H1 (cell line): Measurements from ENCODE around the gene DSCAM. TPM values are rescaled to one million over a fixed set of nuclear protein-coding genes. Genes with fewer than 3 reads are reported as not detected.

ENCODE experiments used
- CTCF ChIA-PET: fragments of 300-600 bp; sonication (Branson Sonifier 250); formaldehyde crosslinking; loops from one replicate; lab custom pipeline; 2021; ENCODE audit not compliant: partially characterized antibody; lab: Charles Lee
- POLR2A ChIA-PET: fragments of 300-600 bp; sonication (Branson Sonifier 250); formaldehyde crosslinking; loops from one replicate; lab custom pipeline; 2021; ENCODE audit warnings: inconsistent platforms; ENCODE audit not compliant: partially characterized antibody; lab: Charles Lee
- DNase-seq, 2 experiments: peaks; one replicate each; pipeline versions ENCODE4 v3.0.0 to v3.0.0-alpha.2; 2010 to 2022; ENCODE audit warnings: low spot score in 2 of 2, low read depth in 1 of 2, mixed read lengths in 1 of 2
- FAIRE-seq: peaks from 2 replicates; lab custom pipeline; 2011; peaks lifted over from hg19 to GRCh38; lab: Jason Lieb, UNC
- H2AFZ ChIP-seq: 2 replicates; pipeline ENCODE4 v1.8.1; 2012; ENCODE audit warnings: low read length, inconsistent platforms
- H2AK5ac ChIP-seq: 2 replicates; pipeline ENCODE4 v1.6.1; 2013; ENCODE audit warnings: low read depth, low read length
- H2BK120ac ChIP-seq: replicated peaks from 2 replicates; pipeline ENCODE3; 2013; ENCODE audit warnings: low read depth, low read length, inconsistent platforms
- H2BK12ac ChIP-seq: 2 replicates; pipeline ENCODE4 v1.6.1; 2013; ENCODE audit warnings: low read depth, low read length
- H2BK15ac ChIP-seq: 2 replicates; pipeline ENCODE4 v1.6.1; 2013; ENCODE audit warnings: low read length
- H2BK20ac ChIP-seq: 2 replicates; pipeline ENCODE4 v1.6.1; 2013; ENCODE audit warnings: low read length
- H2BK5ac ChIP-seq: 2 replicates; pipeline ENCODE4 v1.6.1; 2013; ENCODE audit warnings: low read depth, low read length
- H3K14ac ChIP-seq: 2 replicates; pipeline ENCODE4 v1.6.1; 2013; ENCODE audit warnings: inconsistent platforms; ENCODE audit not compliant: insufficient read length
- H3K18ac ChIP-seq: 2 replicates; pipeline ENCODE4 v1.6.1; 2013; ENCODE audit warnings: low read length; ENCODE audit errors: extremely low read depth
- H3K23ac ChIP-seq: 2 replicates; pipeline ENCODE4 v1.6.1; 2013; ENCODE audit warnings: inconsistent platforms; ENCODE audit not compliant: insufficient read length
- H3K23me2 ChIP-seq: 2 replicates; pipeline ENCODE4 v1.6.1; 2013; ENCODE audit warnings: low read depth, low read length
- H3K27ac ChIP-seq: 2 replicates; pipeline ENCODE4 v1.6.1; 2011; ENCODE audit warnings: low read depth, low read length, inconsistent platforms
- H3K27me3 ChIP-seq, 4 experiments: replicated peaks in 1 of 4; 1 replicate in 1 of 4; 2 replicates in 3 of 4; pipeline versions ENCODE4 v1.6.1 to v1.8.1; 2011 to 2013; ENCODE audit warnings: low read length in 3 of 4, mild to moderate bottlenecking in 3 of 4, inconsistent platforms in 2 of 4, mixed read lengths in 2 of 4, moderate library complexity in 1 of 4; ENCODE audit not compliant: control insufficient read depth in 3 of 4, insufficient read depth in 3 of 4; ENCODE audit errors: extremely low read depth in 1 of 4
- H3K36me3 ChIP-seq, 4 experiments: 2 replicates each; pipeline versions ENCODE4 v1.6.1 to v1.8.1; 2011 to 2013; ENCODE audit warnings: mild to moderate bottlenecking in 4 of 4, low read length in 3 of 4, moderate library complexity in 2 of 4, control low read depth in 1 of 4, inconsistent platforms in 1 of 4; ENCODE audit not compliant: insufficient read depth in 4 of 4, control insufficient read depth in 2 of 4
- H3K4ac ChIP-seq: replicated peaks from 2 replicates; pipeline ENCODE3; 2013; ENCODE audit warnings: low read length, low read depth, mixed read lengths, inconsistent platforms; ENCODE audit not compliant: insufficient read length
- H3K4me1 ChIP-seq, 4 experiments: replicated peaks in 1 of 4; 1 replicate in 1 of 4; 2 replicates in 3 of 4; pipeline versions ENCODE4 v1.6.1 to v1.8.1; 2011 to 2013; ENCODE audit warnings: low read length in 3 of 4, inconsistent platforms in 2 of 4, mixed read lengths in 1 of 4; ENCODE audit not compliant: insufficient read depth in 4 of 4, control insufficient read depth in 3 of 4
- H3K4me2 ChIP-seq, 2 experiments: 2 replicates each; pipeline versions ENCODE4 v1.6.1 to v1.8.1; 2011 to 2013; ENCODE audit warnings: low read depth in 2 of 2, low read length in 2 of 2, control low read depth in 1 of 2, inconsistent platforms in 1 of 2, mild to moderate bottlenecking in 1 of 2; ENCODE audit not compliant: insufficient read depth in 1 of 2
- H3K4me3 ChIP-seq, 4 experiments: fragments of 200-600, 300-600 bp in 1 of 4; sonication (generic), shearing (Covaris generic), sonication (Bioruptor Twin) in 1 of 4; 2 replicates each; pipeline versions ENCODE4 v1.5.1 to v1.8.1; 2011 to 2016; ENCODE audit warnings: low read length in 4 of 4, low read depth in 3 of 4, control low read depth in 2 of 4, inconsistent platforms in 2 of 4, mild to moderate bottlenecking in 2 of 4, mixed read lengths in 1 of 4, moderate library complexity in 1 of 4; ENCODE audit not compliant: insufficient read depth in 2 of 4; ENCODE audit errors: extremely low read depth in 1 of 4
- H3K56ac ChIP-seq: replicated peaks from 2 replicates; pipeline ENCODE3; 2013; ENCODE audit warnings: low read depth, mild to moderate bottlenecking, mixed read lengths, low read length, inconsistent platforms; ENCODE audit not compliant: insufficient read length
- H3K79me1 ChIP-seq: 2 replicates; pipeline ENCODE4 v1.6.1; 2013; ENCODE audit warnings: low read depth, low read length, control low read depth
- H3K79me2 ChIP-seq, 2 experiments: 2 replicates each; pipeline versions ENCODE4 v1.6.1 to v1.8.1; 2012 to 2013; ENCODE audit warnings: low read length in 2 of 2, mild to moderate bottlenecking in 2 of 2, inconsistent platforms in 1 of 2; ENCODE audit not compliant: insufficient read depth in 2 of 2, control insufficient read depth in 1 of 2
- H3K9ac ChIP-seq, 4 experiments: replicated peaks in 1 of 4; 1 replicate in 1 of 4; 2 replicates in 3 of 4; pipeline versions ENCODE4 v1.6.1 to v1.8.1; 2011 to 2013; ENCODE audit warnings: low read depth in 3 of 4, low read length in 3 of 4, control low read depth in 2 of 4, mild to moderate bottlenecking in 2 of 4, moderate library complexity in 2 of 4, inconsistent platforms in 1 of 4; ENCODE audit errors: extremely low read depth in 1 of 4
- H3K9me3 ChIP-seq, 2 experiments: 2 replicates each; pipeline versions ENCODE4 v1.6.1 to v1.8.1; 2012 to 2013; ENCODE audit warnings: mild to moderate bottlenecking in 2 of 2, moderate library complexity in 2 of 2, control low read depth in 1 of 2, inconsistent platforms in 1 of 2, low read depth in 1 of 2, low read length in 1 of 2, mixed read lengths in 1 of 2; ENCODE audit not compliant: insufficient read depth in 2 of 2
- H4K20me1 ChIP-seq, 2 experiments: replicated peaks in 1 of 2; 2 replicates each; pipeline versions ENCODE3 to v1.8.1; 2011 to 2013; ENCODE audit warnings: inconsistent platforms in 2 of 2, low read length in 2 of 2, mild to moderate bottlenecking in 1 of 2; ENCODE audit not compliant: insufficient read depth in 2 of 2, control insufficient read depth in 1 of 2
- H4K5ac ChIP-seq: 2 replicates; pipeline ENCODE4 v1.6.1; 2013; ENCODE audit warnings: low read length, low read depth, mixed read lengths, inconsistent platforms; ENCODE audit not compliant: insufficient read length
- H4K8ac ChIP-seq: 2 replicates; pipeline ENCODE4 v1.8.0; 2013; ENCODE audit warnings: mild to moderate bottlenecking, moderate library complexity, low read length, inconsistent platforms; ENCODE audit not compliant: insufficient read depth; ENCODE audit errors: extremely low read depth
- H4K91ac ChIP-seq: replicated peaks from 2 replicates; pipeline ENCODE3; 2013; ENCODE audit warnings: low read length, mixed read lengths, inconsistent platforms; ENCODE audit not compliant: insufficient read length
- CHD1 ChIP-seq: IDR thresholded peaks from 2 replicates; pipeline ENCODE4 v1.6.1; 2012; ENCODE audit warnings: low read depth, low read length, improper control_type of control experiment
- EGR1 ChIP-seq: IDR thresholded peaks from 2 replicates; pipeline ENCODE4 v1.6.1; 2011; ENCODE audit warnings: low read depth, low read length, borderline replicate concordance
- KDM5A ChIP-seq: fragments of 200-600 bp; IDR thresholded peaks from 2 replicates; pipeline ENCODE4 v1.7.1; 2012; ENCODE audit warnings: mild to moderate bottlenecking, low read length, inconsistent platforms, mixed read lengths
- POLR2A ChIP-seq, 2 experiments: IDR thresholded peaks; 1 replicate in 1 of 2; 2 replicates in 1 of 2; pipeline ENCODE4 v1.6.1; 2011; ENCODE audit warnings: low read depth in 2 of 2, low read length in 2 of 2, mild to moderate bottlenecking in 2 of 2; ENCODE audit errors: control extremely low read depth in 1 of 2
- POU5F1 ChIP-seq: IDR thresholded peaks from 2 replicates; pipeline ENCODE4 v1.6.1; 2011; ENCODE audit warnings: low read depth, mild to moderate bottlenecking, low read length, moderate library complexity
- RXRA ChIP-seq: IDR thresholded peaks from 2 replicates; pipeline ENCODE4 v1.6.1; 2011; ENCODE audit warnings: low read depth, mild to moderate bottlenecking, low read length, moderate library complexity; ENCODE audit not compliant: insufficient read depth
- SAP30 ChIP-seq: fragments of 300-600 bp; sonication (generic); IDR thresholded peaks from 2 replicates; pipeline ENCODE4 v1.7.1; 2012; ENCODE audit warnings: low read length, moderate library complexity, mild to moderate bottlenecking, inconsistent platforms; ENCODE audit not compliant: insufficient read depth, insufficient replicate concordance
- SP2 ChIP-seq: IDR thresholded peaks from 2 replicates; pipeline ENCODE4 v1.6.1; 2012; ENCODE audit warnings: mild to moderate bottlenecking, low read length, inconsistent platforms
- SRF ChIP-seq: IDR thresholded peaks from 2 replicates; pipeline ENCODE4 v1.6.1; 2011; ENCODE audit warnings: mild to moderate bottlenecking, low read depth, low read length, moderate library complexity
- TAF7 ChIP-seq: optimal IDR thresholded peaks from 2 replicates; pipeline ENCODE3; 2011; ENCODE audit warnings: low read depth, mild to moderate bottlenecking, inconsistent platforms, low read length, moderate library complexity, borderline replicate concordance
- WGBS, 2 experiments: shearing (Covaris generic) in 1 of 2; methylation state at CpG; one replicate each; pipeline versions ENCODE4 v1.1.6 to v1.1.7; 2013 to 2015; ENCODE audit warnings: low lambda C conversion rate in 2 of 2, mixed read lengths in 2 of 2, inconsistent platforms in 1 of 2, low coverage in 1 of 2, missing lambda C conversion rate in 1 of 2; ENCODE audit not compliant: insufficient replicate concordance in 2 of 2, insufficient coverage in 1 of 2, insufficient read length in 1 of 2; ENCODE audit errors: extremely low coverage in 1 of 2, missing lambda C conversion rate in 1 of 2; 5-methylcytosine and 5-hydroxymethylcytosine counted together
- polyA plus RNA-seq, 7 experiments: library from polyadenylated mRNA; depleted of rRNA in 3 of 7; stranded (reverse) in 5 of 7; unstranded in 2 of 7; fragments of >200 nt in 5 of 7; fragments of 200-250 nt in 2 of 7; gene quantifications; 1 replicate in 5 of 7; 2 replicates in 1 of 7; 4 replicates in 1 of 7; pipeline versions ENCODE4 v1.2.1 to v1.2.3, GENCODE V29; 2011 to 2013; ENCODE audit warnings: missing spikeins in 2 of 7, mixed read lengths in 2 of 7
- total RNA-seq: library from RNA; stranded (reverse); fragmentation: NEBNext Ultra II Directional; extraction: Animal tissue kit (Norgen Biotek cat#: 25700); gene quantifications from 2 replicates; pipeline ENCODE4 v1.2.1, GENCODE V29; 2021
- TF ChIP-seq, protein P1 (sequence below): IDR thresholded peaks from 2 replicates; pipeline ENCODE4 v1.6.1; 2011; ENCODE audit warnings: low read length, improper control_type of control experiment
- TF ChIP-seq, protein P2 (sequence below): IDR thresholded peaks from 2 replicates; pipeline ENCODE4 v1.6.1; 2012; ENCODE audit warnings: inconsistent platforms

DSCAM gene
- total and polyA plus RNA-seq, 2 of the 8 experiments (the other 6 are each of a cell fraction or from before 2014, with no cell fraction given) = 0.02 to 0.15 TPM

DNA sequence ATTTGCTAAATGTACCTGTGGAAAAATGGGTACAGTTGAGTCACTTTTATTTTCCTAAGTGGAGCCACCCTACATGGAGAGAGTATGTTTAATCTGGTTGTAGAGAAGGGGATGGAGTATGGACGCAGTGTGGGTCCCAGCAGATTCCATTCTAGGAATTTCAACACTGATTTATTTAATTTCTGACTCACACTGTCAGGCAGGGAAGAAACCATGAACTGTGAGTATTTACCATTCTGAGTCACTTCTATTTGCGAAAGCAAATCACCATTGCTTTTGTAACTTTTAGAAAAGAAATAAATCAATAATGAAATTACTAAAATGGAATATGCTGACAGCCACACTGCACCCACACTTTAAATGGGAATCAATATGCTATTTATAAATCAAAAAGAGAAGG is 339.0 kb downstream of the DSCAM start:
- Histone ChIP-seq H2AFZ (no peak overlapping the region), H3K79me1 (no peaks in the 10 kb centered on the region), H3K4me3 (no peak overlapping the region), H3K4me2 (no peak overlapping the region), H3K18ac (no peak overlapping the region), H3K9ac (no peak overlapping the region), H2BK15ac (no peak overlapping the region), H3K27me3 (no peaks in the 10 kb centered on the region), H3K56ac (no peak overlapping the region), H3K36me3 (no peaks in the 10 kb centered on the region), H2BK120ac (no peak overlapping the region), H3K9me3 (0 out of 4 replicates have a peak, but pooled peaks cover 0 to 2% of the 10 kb centered on the region in 2 experiments), H4K20me1 (no peaks in the 10 kb centered on the region), H3K27ac (no peak overlapping the region), H4K8ac (no peak overlapping the region), H3K23ac (no peak overlapping the region), H3K79me2 (no peaks in the 10 kb centered on the region), H4K5ac (no peak overlapping the region), H3K4me1 (no peaks in the 10 kb centered on the region), H3K23me2 (no peaks in the 10 kb centered on the region), H2BK12ac (no peak overlapping the region), H3K4ac (no peak overlapping the region), H2AK5ac (no peak overlapping the region), H2BK5ac (no peak overlapping the region), H4K91ac (no peak overlapping the region), H3K14ac (no peak overlapping the region), H2BK20ac (no peak overlapping the region)
- no peak for DNase-seq
- POLR2A ChIA-PET = no interaction called here
- no peak for FAIRE-seq
- TF ChIP-seq, protein P1, sequence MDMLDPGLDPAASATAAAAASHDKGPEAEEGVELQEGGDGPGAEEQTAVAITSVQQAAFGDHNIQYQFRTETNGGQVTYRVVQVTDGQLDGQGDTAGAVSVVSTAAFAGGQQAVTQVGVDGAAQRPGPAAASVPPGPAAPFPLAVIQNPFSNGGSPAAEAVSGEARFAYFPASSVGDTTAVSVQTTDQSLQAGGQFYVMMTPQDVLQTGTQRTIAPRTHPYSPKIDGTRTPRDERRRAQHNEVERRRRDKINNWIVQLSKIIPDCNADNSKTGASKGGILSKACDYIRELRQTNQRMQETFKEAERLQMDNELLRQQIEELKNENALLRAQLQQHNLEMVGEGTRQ = no peak
- no peak for TF ChIP-seq SRF
- no peak for TF ChIP-seq RXRA
- TF ChIP-seq EGR1 = no peak
- no peak for TF ChIP-seq KDM5A
- TF ChIP-seq CHD1 = no peak
- no peak for TF ChIP-seq POLR2A (IDR thresholded peaks at IDR 0.05; ENCODE audit: control extremely low read depth in 1 of 2, low read depth in 2 of 2, low read length in 2 of 2)
- TF ChIP-seq POU5F1 = no peak
- no peak for TF ChIP-seq SAP30
- TF ChIP-seq, protein P2, sequence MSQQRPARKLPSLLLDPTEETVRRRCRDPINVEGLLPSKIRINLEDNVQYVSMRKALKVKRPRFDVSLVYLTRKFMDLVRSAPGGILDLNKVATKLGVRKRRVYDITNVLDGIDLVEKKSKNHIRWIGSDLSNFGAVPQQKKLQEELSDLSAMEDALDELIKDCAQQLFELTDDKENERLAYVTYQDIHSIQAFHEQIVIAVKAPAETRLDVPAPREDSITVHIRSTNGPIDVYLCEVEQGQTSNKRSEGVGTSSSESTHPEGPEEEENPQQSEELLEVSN = no peak
- TF ChIP-seq SP2 = no peak
- TF ChIP-seq TAF7 = no peak
- CTCF ChIA-PET = no interaction called here
- WGBS, 2 experiments = 90% methylated on average over 2 of the region's 2 CpGs; no CpG with 5 or more reads in 1 of the 2 experiments
